Stimulated activated CD4-positive, alpha-beta T cell treated with anti-CD3 and anti-CD28 coated beads, Interleukin-2, amount 100 ng/mL, for 48 hours (primary cell): ENCODE results near the gene ALG12.

ENCODE experiments used
- DNase-seq, 2 donors: peaks; one replicate each; pipeline ENCODE4 v3.0.0-alpha.2; 2020

The ALG12 gene

DNA sequence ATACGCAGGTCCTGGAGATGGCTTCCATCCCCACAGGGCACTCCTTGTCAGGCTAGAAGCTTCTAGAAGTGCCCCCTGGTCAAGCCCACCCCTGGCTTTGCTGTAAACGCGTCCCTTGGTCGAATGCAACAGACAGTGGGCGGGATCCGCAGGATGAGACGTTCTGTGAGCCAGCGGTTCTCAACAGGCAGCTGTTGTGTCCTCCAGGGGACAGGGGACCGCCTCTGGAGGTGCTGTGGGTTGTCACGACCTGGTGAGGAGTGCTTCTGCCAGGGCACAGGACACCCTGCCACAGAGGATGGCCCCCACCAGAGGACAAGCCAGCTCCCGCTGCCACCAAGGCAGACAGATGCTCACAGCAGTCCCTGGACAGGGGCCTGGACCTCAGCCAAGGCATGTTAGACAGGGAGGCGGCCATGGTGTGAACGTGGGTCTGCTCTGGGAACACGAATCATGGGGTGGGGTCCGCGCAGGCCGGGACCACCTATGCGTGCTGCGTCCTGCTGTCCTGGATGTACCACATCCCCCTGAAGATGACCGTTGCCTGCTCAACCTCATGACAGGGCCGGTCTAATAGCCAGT lies 11.8 kb upstream of the ALG12 start:
- DNase-seq, result no peak

DNA sequence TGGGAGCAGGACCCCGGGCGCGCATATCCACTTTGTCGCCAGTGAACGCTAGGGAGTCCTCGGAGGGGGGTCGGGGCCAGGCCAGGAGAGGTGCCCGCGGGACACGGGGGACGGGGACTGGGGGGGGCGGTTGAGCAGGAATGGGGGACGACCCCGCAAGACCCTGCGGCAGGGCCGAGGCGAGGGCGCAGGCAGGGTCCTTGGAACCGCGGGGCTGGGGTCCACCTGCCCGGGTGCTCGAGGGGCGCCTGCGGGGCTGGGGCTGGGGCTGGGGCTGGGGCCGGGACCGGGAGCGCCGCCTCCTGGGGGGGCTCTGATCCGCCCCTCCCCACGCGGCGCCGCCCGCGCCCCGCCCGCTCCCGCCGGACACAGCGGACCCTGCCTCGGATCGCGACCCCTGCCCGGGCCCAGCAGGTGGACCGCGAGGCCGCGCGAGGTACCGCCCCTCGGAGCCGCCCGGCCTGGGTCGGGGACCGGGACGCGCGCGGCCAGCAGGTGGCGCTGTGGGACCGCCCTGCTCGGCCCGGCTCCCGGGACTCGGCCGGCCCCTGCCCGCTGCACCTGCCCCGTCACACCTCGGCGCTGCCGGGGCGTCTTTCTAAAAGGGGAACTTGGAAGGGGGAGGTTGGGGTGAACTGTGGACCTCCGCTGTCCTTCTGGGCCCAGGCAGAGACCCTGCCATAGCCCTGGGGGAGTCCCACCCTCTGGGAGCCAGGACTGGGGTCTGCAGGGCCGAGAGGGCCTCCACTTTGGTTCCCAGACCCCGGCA lies 11.2 kb upstream of the ALG12 start:
- peak; percentile 78 to 90 for DNase-seq

DNA sequence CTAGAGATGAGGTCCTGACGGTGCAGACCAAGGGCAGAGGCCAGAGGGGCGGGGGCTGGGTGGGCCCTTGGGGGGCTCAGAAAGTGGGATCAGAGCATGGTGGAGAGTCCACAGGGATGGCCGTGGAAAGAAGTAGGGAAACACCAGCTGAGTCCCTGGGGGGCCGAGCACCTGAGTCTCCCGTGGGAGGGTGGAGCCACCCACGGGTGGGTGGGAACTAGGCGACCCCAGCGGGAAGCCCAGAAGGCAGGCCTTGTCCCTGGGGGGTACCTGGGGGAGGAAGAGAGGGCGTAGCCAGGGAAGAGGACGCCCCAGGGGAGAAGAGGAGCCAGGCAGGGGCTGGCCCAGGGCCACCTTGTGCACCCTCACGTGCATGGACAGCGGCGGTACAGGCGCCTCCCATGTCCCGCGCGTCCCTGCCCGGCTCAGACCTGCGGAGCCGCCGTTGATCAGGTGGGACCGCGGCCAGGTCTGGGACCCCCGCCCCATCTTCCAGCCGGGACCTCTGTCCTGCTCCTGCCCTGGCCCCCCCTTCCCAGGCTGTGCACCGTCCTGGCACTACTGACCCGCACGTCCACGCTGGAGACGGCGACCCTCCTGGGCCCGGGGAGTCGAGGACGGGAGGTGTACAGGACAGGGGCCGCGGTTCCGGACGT lies 10.4 kb upstream of the ALG12 start:
- DNase-seq, result no peak

DNA sequence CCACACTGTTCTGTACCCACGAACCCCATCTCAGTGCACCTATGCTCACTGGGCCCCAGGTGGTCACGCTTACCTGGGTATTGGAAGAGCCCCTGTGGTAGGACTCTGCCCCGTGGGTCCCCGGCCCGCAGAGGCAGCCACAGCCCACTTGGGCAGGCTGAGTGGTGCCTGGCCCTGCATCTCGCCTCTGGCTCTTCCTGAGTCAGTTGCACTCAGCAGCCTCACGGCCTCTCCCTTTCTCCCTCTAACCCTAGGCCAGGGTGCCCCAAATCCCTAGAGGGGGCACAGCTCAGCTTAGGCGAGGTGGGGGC lies 9.9 kb upstream of the ALG12 start:
- no peak for DNase-seq

DNA sequence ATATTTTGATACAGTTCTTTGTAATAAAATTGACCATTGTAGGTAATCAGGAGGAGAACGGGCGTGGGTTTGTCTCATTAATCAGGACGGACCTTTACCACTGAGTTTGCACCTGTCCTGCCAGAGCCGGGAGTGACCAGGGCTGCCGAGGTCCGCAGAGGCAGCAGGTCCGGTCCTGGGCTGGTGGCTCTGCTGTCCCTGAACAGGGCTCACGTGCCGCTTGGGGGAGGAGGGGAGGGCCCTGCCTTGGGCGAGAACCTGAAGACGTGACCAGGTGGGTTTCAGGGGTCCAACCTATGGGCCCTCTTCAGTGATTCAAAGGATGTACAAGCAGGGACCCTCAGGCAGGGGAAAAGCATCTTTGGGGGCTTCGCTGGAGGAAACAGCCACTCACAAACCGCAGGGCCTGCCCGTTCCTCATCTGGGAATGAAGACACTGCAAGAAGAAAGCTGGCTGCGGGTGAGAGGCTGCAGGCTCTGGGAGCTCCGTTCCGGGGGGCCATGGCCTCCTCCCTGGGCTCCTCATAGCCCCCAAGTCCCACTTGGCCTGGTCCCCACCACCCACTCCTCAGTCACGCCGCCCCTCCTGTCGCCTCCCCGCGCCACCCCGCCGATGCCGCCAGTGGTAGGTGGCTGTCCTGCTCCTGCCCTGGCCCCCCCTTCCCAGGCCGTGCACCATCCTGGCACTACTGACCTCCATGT lies 9.4 kb upstream of the ALG12 start:
- no peak for DNase-seq

DNA sequence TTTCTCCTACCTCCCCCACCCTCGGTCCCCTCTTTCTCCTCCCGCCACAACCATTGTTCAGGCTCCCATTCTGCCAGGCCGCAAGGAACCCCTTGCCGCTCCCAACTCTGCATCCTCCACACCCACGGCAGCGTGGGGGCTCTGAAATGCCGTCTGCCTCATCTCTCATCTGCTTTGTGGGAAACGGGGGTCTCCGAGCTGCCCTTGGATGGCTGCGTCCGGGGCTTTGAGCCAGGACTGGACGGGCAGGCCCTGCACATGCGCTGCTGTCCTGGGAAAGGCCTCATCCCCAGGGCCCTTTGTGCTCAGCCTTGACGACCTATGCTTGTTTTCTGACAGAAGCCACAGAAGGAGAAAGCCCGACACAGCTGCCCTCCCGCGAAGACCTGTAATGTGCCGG lies 8.7 kb upstream of the ALG12 start:
- no peak for DNase-seq

DNA sequence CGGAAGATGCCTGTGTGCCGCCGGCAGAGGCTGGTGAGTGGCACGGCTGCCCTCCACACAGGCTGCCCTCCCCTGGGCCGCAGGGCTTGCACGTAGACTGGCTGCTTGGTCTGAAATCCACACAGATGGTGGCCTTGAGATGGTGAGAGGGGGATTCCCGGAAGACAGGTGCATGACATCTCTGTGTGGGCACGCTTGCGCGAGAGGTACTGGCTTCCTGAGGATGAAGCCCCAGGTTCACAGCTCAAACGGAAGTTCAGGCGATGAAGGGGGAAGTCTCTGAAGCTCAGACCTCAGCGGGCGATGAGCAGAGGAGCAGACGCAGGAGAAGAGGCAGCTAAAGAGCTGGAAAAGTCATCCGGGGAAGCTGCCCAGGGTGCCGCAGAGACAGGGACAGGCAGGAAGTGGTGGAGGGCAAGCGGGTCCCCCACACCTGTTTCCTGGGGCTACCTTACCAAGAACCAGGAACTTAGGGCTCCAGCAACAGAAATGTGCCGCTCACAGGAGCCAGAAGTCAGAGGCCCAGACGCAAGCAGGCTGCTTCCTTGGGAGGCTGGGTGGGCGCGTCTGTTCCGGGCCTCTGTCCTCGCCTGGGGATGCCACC lies 7.4 kb upstream of the ALG12 start:
- peak in 1 of 2 donors; percentile 46 for DNase-seq

DNA sequence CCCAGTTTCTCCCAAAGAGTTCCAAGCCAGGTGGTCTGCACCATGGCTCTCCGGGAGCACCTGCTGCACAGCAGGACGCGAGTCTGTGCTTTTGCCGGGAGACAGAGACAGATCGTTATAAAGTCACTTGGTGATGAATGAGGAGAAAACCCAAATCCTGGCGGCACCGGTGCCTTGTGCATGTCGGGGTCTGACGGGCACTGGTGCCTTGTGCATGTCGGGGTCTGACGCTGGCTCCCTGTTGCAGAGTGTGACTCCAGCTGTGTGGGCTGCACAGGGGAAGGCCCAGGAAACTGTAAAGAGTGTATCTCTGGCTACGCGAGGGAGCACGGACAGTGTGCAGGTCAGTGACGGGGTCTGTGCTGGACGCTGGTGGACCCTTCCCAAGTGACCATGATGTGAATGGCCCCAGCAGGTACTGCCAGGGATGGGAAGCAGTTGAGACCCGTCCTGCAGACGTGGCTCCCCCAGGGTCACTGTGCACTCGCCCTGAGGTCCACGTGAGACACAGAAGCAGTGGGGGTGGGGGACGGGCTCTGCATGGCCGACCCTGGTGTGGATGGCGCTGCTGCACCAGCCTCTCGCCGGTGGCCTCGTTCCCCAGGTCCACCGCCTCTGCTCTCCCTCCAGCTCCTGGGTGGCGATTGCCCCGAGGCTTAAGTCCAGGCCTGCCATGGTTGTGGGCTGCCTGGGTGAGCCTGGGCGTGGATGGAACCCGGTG lies 6.0 kb upstream of the ALG12 start:
- no peak for DNase-seq

DNA sequence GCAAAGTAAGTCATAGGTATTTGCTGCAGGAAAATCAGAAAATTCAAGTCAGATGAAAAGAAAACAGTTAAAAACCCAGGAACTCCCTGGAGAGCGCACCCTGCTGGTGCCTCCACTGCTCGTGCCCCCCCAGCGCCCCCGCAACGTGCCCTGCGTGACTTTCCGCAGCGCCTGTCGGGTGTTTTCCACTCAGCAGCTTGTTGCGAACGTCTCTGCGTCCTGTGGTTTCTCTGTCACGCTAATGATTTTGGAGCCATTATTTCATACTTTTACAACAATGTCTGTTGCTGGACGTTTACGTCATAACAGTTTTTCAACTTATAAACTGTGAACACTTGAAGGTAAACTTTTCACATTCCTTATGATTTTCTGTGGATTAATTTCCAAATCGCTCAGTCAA lies 5.2 kb upstream of the ALG12 start:
- no peak for DNase-seq

DNA sequence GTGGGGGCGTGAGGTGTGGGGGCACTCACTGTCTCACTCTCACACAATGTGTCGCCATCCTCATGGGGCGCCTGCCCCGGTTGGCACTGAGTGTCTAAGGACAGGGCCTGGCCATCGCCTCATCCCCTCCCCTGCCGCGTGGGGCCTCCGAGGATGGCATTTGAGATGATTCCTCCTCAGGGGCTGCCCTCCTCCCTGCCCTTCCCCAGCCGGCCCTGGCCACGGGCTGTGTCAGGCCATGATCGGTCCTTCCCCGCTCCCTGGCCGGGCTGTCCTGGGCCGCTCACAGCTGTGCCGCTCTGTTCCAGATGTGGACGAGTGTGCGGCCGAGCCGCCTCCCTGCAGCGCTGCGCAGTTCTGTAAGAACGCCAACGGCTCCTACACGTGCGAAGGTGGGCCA lies 4.7 kb upstream of the ALG12 start:
- no peak for DNase-seq

DNA sequence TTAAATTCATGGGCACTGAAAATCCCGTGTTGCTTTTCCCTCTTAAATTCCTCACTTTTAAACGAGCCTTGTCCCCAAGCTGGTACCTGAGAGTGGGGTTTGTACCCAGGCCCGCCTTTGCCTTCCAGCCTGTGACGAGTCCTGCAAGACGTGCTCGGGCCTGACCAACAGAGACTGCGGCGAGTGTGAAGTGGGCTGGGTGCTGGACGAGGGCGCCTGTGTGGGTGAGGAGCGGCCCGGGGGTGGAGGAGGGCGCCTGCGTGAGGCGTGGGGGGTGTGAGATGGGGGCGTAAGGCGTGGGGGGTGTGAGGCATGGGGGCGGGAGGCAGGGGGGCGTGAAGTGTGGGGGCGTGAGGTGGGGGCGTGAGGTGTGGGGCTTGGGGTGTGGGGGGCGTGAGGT lies 4.2 kb upstream of the ALG12 start:
- DNase-seq, result no peak

DNA sequence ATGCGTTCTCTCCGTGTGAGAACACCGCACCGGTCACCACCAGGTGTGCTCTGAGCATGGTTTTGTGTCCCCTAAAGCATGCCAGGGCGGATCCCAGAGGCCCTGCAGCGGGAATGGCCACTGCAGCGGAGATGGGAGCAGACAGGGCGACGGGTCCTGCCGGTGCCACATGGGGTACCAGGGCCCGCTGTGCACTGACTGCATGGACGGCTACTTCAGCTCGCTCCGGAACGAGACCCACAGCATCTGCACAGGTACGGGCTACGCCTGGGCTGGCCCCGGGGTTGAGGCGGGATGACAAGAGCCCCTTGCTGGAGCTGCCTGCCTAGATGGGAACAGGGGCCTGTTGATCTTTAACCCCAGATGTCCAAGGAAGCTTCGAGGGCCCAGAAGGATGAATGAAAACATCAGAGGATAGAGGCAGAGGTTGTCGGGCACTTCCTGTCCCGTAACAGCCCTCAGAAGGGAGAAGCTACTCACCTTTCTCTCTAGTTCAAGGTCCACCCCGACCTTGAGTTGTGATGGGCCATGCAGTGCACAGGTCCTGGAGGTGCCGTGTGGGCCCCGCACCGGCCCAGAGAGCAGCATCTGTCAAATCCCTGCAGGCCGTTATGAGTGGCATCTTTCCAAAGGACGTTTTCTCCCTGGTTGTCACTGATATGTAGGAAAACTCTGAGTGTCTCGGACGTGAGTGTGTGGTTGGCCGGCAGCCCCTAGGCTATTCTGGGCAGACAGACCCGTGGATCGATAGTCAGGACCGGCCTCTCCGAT lies 3.5 kb upstream of the ALG12 start:
- DNase-seq, result no peak

DNA sequence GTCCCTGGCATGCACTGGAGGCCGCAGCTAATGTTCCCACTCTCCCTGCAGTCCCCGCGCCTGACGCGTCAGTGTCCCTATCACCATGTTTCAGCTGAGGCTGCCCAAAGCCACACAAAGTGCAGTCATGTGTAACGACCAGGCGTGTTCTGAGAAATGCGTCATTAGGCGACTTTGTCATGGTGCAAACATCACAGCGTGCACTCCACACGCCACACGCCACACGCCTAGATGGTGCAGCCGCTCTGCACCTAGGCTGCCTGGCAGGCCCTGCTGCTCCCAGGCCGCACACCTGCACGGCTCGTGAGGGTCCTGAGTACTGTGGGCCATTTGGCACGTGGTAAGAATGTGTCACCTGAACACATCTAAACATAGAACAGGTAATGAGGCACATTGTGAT lies 2.6 kb upstream of the ALG12 start:
- DNase-seq, result no peak

DNA sequence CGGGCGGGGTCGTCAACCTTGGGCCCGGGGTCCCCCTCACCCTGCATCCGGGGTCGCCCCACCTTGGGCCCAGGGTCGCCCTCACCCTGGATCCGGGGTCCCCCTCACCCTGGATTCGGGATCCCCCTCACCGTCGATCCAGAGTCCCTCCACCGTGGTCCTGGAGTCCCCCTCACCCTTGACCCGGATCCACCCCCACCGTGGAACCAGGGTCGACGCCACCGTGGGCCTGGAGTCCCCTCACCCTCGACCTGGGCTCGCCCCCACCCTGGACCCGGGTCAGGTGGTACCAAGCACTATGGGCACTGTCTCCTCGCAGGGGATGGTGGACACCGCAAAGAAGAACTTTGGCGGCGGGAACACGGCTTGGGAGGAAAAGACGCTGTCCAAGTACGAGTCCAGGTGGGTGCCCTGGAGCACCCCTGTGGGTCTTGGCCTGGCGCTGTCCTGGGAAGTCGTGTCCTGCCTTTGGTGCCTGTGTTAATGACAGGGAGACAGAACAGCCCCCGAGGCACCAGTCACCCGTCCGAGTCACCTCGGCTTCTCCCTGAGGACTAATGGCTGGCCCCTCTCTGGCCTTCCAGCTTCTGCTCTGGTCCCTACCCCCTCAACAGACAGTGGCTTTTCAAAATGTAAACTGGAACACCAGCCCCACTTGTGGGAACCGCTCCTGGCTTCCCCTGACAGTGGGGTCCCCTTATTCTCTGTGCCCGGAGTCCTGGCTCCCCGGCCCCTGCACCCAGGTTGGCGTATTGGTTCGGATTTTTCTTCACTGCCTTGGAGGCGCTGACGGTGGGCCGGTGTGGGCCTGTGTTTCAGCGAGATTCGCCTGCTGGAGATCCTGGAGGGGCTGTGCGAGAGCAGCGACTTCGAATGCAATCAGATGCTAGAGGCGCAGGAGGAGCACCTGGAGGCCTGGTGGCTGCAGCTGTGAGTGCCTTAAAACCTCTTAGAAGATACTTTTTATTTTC lies 958 bp upstream of the ALG12 start:
- no peak for DNase-seq

DNA sequence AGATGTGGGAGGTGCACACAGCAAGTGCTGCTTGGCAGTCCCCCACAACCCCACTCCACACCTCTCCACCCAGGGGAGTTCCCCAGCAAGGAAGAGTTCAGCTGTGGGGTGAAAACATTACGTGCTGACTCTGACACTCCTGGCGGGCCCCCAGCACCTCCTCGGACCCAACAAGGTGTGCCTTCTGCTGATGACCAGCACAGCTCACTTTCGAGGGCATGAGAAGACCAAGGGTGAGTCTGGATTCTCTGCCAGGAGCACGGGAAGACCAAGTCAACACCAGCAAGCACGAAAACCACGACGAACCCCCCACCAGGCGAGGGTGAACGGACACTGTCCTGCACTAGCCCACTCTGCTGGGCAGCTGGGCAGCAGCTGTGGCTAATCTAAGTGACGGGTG lies 1.4 kb downstream of the ALG12 start:
- no peak for DNase-seq

DNA sequence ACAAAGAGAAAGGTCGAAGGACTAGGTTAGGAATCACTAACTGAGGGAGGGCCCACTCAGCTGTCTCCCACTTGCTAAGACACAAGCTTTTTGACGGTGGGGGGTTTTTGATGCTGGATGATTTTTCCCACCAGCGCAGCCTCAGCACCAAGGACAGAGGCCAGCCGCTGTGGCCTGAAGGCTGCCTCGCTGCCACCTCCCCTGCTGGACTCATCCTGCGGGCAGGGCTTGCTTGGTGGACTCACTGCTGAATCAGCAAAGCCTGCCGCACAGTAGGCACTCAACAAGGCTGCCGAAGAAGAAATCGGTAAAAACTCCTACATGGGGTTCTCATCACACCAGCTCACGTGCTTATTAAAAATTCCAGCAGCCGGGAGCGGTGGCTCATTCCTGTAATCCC lies 2.6 kb downstream of the ALG12 start:
- no peak for DNase-seq

DNA sequence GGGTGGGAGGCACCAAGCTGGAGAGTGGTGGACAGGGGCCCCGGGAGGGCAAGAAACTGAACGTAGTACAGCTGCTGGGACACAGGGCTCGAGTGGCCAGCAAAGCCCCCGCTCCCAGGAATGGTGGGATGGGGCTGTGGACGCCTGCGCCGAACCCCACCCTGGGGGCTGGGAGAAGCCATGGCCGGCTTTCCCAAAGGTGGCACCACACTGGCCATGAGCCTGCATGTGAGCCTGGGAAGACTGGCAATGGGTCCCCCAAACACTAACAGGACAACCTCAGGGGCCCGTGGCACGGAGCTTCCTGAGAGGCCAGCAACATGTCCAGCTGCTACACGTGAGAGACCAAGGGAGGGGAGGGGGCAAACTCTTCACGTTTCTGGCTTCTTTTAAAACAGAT lies 4.0 kb downstream of the ALG12 start:
- DNase-seq, result no peak

DNA sequence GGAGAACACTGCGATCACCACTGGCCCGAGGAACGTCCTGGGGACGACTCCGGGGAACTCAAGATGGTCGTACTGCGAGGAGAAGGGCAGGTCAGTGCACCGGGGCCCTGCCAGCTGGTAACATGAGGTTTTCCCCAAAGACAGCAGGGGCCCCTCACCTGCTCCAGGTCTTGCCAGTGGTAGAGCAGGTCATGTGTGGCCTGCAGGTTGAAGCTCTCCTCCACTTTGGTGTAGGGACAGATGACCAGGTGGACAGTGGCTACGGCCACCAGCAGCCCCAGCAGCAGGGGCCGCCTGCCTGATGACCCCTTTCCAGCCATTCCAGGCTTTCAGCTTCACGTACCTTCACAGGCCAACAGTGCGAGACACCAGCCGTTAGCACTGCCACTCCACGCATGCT lies 4.8 kb downstream of the ALG12 start:
- no peak for DNase-seq

DNA sequence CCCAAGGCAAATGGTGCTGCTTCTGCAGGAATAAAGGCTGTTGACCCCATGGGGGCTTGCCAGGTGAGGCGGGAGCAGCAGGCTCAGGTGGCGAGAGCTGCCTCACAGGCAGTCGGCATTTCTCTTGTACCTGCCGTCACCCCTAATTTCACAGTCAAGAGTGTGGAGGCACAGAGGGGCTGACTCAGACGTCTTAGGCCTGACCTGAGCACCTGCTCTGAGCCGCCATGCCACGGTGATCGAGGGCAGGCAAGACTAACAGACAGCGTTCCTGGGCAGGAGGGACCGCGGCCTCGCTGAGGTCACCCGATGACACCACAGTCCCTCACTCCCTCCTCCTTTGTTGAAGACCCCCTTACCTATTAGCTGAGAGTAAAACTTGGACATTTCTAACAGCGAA lies 5.2 kb downstream of the ALG12 start:
- DNase-seq, result no peak

DNA sequence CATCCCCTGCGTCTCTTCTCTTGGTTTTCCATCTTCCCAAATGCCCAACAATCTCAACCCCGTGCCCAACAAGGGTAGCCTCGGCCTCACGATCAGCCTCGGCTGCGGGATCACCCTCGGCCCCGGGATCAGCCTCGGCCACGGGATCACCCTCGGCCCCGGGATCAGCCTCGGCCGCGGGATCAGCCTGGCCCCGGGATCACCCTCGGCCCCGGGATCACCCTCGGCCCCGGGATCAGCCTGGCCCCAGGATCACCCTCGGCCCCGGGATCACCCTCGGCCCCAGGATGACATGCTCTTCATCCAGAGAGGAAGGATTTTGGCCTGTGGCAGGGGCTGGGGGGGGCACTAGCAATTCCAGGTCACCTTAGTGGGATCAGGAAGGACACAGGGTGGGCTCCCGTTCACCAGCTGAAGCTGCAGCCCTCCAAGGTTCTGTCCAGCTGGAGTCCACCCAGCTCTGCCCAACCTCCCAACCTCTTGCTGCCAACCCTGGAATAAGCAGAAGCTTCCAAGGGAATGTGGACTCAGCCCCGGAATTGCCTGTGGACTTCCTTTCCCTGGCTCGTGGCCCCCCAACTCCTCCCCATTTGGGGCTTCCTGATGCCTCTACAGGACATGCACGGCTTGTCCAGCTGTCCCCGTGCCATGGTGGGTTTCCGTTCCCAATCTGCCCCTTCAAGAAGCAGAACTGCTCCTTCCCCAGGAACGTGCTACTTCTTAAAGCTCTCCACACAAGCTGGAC lies 6.2 kb downstream of the ALG12 start:
- no peak for DNase-seq
